Measurements from ENCODE around the gene RAG2.

DNA sequence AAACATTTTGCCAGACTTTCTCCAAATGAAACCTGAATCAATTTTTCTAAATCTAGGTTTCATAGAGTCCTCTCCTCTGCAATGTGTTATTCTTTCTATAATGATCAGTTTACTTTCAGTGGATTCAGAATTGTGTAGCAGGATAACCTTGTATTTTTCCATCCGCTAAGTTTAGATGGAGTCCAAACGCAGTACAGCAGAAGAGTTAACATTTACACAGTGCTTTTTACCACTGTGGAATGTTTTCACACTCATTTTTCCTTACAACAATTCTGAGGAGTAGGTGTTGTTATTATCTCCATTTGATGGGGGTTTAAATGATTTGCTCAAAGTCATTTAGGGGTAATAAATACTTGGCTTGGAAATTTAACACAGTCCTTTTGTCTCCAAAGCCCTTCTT is 20.7 kb downstream of the RAG2 start:
- TF ChIP-seq, protein P1, sequence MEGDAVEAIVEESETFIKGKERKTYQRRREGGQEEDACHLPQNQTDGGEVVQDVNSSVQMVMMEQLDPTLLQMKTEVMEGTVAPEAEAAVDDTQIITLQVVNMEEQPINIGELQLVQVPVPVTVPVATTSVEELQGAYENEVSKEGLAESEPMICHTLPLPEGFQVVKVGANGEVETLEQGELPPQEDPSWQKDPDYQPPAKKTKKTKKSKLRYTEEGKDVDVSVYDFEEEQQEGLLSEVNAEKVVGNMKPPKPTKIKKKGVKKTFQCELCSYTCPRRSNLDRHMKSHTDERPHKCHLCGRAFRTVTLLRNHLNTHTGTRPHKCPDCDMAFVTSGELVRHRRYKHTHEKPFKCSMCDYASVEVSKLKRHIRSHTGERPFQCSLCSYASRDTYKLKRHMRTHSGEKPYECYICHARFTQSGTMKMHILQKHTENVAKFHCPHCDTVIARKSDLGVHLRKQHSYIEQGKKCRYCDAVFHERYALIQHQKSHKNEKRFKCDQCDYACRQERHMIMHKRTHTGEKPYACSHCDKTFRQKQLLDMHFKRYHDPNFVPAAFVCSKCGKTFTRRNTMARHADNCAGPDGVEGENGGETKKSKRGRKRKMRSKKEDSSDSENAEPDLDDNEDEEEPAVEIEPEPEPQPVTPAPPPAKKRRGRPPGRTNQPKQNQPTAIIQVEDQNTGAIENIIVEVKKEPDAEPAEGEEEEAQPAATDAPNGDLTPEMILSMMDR (tag by site-specific recombination; IDR thresholded peaks at IDR 0.05): no peak
- TF ChIP-seq PRDM4 (tag by site-specific recombination; IDR thresholded peaks at IDR 0.05) (no peak), INSM2 (tag by site-specific recombination; IDR thresholded peaks at IDR 0.05) (no peak), SCRT2 (tag by site-specific recombination; IDR thresholded peaks at IDR 0.05) (no peak), ZNF660 (tag by site-specific recombination; IDR thresholded peaks at IDR 0.05) (no peak), ZNF423 (tag by site-specific recombination; IDR thresholded peaks at IDR 0.05) (no peak), ZNF513 (tag by site-specific recombination; IDR thresholded peaks at IDR 0.05) (no peak), ZNF394 (tag by site-specific recombination; IDR thresholded peaks at IDR 0.05; ENCODE audit: borderline replicate concordance) (no peak), ZNF341 (tag by site-specific recombination; IDR thresholded peaks at IDR 0.05; ENCODE audit: low read depth) (no peak), ZNF121 (tag by site-specific recombination; IDR thresholded peaks at IDR 0.05) (no peak), PRDM1 (tag by site-specific recombination; IDR thresholded peaks at IDR 0.05) (no peak)
